ENCODE results near the gene DNER.
"Not testable (repeated sequence)": the region's sequence is repeated elsewhere in the genome, so short reads cannot be mapped to it uniquely, and the experiment has no call there.

The DNER gene

DNA sequence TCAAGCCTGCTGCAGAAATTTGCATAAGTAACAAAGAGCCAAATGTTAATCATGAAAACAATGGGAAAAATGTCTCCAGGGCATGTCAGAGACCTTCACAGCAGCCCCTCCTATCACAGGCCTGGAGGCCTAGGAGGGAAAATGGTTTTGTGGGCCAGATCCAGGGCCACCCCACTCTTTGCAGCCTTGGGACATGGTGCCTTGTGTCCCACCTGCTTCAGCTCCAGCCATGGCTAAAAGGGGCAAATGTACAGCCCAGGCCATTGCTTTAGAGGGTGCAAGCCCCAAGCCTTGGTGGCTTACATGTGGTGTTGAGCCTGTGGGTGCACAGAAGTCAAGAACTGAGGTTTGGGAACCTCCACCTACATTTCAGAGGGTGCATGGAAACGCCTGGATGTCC, 20.5 kb downstream of the DNER start:
- H3K27ac Mint-ChIP-seq; H3K4me1 Mint-ChIP-seq (ENCODE audit: low read depth): not testable (repeated sequence)

GRCh38 chr2:229691631-229692030, 22.7 kb downstream of the DNER start:
- peaks cover 17% of the 10 kb centered on the region for H3K27me3 Mint-ChIP-seq
- no peaks in the 10 kb centered on the region for H3K36me3 Mint-ChIP-seq (ENCODE audit: low read depth)
- H3K9me3 Mint-ChIP-seq, result no peaks in the 10 kb centered on the region
- no peak overlapping the region for H3K27ac Mint-ChIP-seq
- H3K4me1 Mint-ChIP-seq (ENCODE audit: low read depth), result no peaks in the 10 kb centered on the region
- H3K4me3 Mint-ChIP-seq, result no peak overlapping the region

More for the DNA sequence above, 20.5 kb downstream of the DNER start:
- H3K9me3 Mint-ChIP-seq; H3K36me3 Mint-ChIP-seq (ENCODE audit: low read depth); H3K4me3 Mint-ChIP-seq: not testable (repeated sequence)
- peaks cover 13% of the 10 kb centered on the region for H3K27me3 Mint-ChIP-seq

DNA sequence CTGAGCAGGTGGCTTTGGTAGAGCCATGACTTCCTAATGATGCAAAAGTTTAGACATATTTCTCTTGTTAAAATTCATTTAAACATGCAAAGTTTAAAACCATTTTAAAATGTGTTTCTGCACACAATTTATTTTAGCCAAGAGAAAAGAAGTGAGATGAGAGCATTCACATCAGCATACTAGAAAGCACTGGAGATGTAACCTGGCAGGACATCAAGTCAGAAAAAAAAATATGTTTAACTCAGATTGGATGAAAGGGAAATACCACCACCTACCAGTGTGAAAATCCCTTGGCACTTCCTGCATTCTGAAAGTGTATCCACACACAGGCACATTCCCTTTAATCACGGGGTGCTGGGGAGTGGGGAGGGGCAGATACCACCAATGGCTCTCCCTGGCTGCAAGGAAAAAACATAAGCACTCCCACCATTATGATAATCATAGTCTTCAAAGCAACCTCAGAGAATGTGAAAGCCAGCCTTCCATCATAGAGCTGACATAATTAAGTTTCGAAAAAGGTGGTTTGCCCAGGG, 25.0 kb downstream of the DNER start:
- Mint-ChIP-seq H3K36me3 (ENCODE audit: low read depth) (no peaks in the 10 kb centered on the region), H3K4me1 (ENCODE audit: low read depth) (no peaks in the 10 kb centered on the region), H3K9me3 (no peaks in the 10 kb centered on the region), H3K27ac (no peak overlapping the region), H3K4me3 (no peak overlapping the region), H3K27me3 (peaks cover 19% of the 10 kb centered on the region)

- Mint-ChIP-seq H3K4me3 (no peak overlapping the region), H3K4me1 (ENCODE audit: low read depth) (no peaks in the 10 kb centered on the region), H3K36me3 (ENCODE audit: low read depth) (no peaks in the 10 kb centered on the region), H3K27me3 (peaks cover 23% of the 10 kb centered on the region), H3K27ac (no peak overlapping the region), H3K9me3 (no peaks in the 10 kb centered on the region)
Measured at GRCh38 chr2:229688141-229688540, 26.2 kb downstream of the DNER start.

GRCh38 chr2:229686122-229686919, 28.0 kb downstream of the DNER start:
- no peaks in the 10 kb centered on the region for H3K9me3 Mint-ChIP-seq
- no peak overlapping the region for H3K4me3 Mint-ChIP-seq
- H3K4me1 Mint-ChIP-seq (ENCODE audit: low read depth), result no peaks in the 10 kb centered on the region
- no peaks in the 10 kb centered on the region for H3K36me3 Mint-ChIP-seq (ENCODE audit: low read depth)
- no peak overlapping the region for H3K27ac Mint-ChIP-seq
- H3K27me3 Mint-ChIP-seq, result peaks cover 28% of the 10 kb centered on the region

DNA sequence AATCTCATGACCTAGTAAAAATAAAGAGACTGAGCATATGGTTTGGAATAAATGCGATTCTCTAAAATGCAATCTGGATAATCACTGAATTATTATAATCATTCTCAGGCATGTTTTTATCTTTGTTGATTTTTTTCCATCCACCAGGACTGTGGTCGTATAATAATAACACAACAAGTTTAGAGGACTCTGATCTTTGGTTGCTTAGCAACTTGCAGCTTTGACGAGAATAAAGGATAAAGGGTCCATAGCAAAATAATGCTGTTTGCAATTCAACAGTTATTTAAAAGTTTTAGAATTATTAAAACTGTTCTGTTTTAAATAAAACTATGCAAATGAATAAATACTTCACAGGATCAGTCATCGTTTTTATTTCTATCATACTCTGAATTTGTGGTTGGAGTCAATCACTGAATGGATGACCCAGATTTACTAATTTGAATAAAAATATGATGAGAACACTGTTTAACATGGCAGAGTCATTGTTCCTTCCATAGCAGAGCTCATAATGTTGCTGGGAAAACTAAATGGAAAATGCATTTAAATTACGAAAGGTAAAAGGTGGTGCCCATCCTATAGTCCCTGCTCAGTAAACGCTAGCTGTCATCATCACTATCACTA, 29.3 kb downstream of the DNER start:
- Mint-ChIP-seq H3K36me3 (ENCODE audit: low read depth) (no peaks in the 10 kb centered on the region), H3K27me3 (peaks cover 37% of the 10 kb centered on the region), H3K9me3 (no peaks in the 10 kb centered on the region), H3K27ac (no peak overlapping the region), H3K4me3 (no peak overlapping the region), H3K4me1 (ENCODE audit: low read depth) (no peaks in the 10 kb centered on the region)

- no peak overlapping the region for H3K27ac Mint-ChIP-seq
- no peaks in the 10 kb centered on the region for H3K36me3 Mint-ChIP-seq (ENCODE audit: low read depth)
- H3K9me3 Mint-ChIP-seq, result no peaks in the 10 kb centered on the region
- no peaks in the 10 kb centered on the region for H3K4me1 Mint-ChIP-seq (ENCODE audit: low read depth)
- peaks cover 47% of the 10 kb centered on the region for H3K27me3 Mint-ChIP-seq
- H3K4me3 Mint-ChIP-seq, result no peak overlapping the region
Measured at GRCh38 chr2:229679393-229680125, 34.8 kb downstream of the DNER start.

DNA sequence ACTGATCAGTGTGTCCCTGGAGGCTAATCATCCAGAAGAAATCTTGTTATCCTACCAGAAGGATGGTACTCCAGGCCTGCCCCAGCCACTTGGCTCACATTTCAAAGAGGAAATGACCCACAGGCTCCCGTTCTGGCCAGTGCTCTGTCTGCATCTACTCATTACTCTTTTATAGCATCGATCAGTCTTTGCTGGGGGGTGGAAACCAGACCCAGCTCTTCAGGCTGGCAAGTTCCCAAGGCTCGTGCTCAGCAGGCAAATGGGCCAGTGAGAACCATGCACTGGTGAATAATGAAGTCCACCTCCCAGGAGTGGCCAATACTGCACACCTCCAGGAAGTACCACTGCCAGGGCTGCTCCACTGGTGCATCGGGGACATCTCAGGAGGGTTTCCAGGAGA, 38.8 kb downstream of the DNER start:
- Mint-ChIP-seq H3K36me3 (ENCODE audit: low read depth) (no peaks in the 10 kb centered on the region), H3K27ac (no peak overlapping the region), H3K4me3 (no peak overlapping the region), H3K9me3 (no peaks in the 10 kb centered on the region), H3K4me1 (ENCODE audit: low read depth) (no peaks in the 10 kb centered on the region), H3K27me3 (peaks cover 40% of the 10 kb centered on the region)

DNA sequence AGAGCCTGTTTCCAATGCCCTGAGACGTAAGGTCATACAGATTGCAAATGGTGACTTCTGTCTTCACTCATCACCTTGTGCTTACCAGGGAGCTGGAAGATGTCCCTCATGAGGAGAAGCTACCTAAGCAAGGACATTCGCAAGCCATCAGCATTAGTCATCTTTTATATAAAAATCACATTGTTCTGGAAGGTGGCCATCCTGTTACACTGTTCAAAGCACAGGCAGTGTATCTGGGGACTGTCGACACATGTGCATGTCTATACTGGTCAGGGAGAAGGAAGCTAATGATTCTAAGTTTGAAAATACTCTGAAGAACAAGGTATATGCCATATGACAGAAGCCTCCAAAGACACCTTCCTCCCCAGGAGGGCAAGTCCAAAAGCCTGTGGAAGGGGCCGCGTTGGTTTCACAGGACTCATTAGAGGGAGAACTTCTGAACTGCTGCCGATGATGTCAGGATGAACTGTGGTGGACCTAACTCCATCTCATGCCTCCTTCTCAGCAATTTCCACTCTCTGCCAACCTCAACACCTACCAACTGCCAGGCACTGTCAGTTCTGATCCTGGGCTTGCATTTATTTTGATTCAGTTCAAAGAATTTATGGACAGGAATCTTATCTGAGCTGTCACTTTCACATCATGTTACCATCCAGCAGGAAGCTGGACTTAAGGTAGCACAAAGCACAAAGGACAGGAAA, 39.4 kb downstream of the DNER start:
- Mint-ChIP-seq H3K27me3 (peaks cover 36% of the 10 kb centered on the region), H3K4me1 (ENCODE audit: low read depth) (no peaks in the 10 kb centered on the region), H3K4me3 (no peak overlapping the region), H3K27ac (no peak overlapping the region), H3K9me3 (no peaks in the 10 kb centered on the region), H3K36me3 (ENCODE audit: low read depth) (no peaks in the 10 kb centered on the region)

DNA sequence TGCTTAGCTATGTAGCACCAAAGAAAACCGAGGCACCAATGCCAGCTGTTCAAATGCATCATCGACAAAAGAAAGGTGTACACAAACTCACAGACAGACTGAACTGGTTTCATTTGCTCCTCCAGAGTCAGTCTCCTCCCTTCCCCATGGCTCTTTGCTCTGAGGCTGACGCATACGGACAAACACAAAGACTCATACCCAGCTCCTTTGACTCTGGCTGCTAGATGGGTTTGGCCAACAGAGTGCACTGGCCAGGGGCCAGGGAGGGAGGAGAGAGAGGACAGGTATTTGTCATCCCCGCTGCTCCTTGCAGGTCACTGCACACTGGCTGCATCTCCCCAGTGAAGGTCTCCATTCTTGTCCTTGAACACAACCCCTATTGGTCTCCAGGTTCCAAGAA, 40.7 kb downstream of the DNER start:
- H3K4me3 Mint-ChIP-seq, result no peak overlapping the region
- H3K36me3 Mint-ChIP-seq (ENCODE audit: low read depth), result no peaks in the 10 kb centered on the region
- no peaks in the 10 kb centered on the region for H3K4me1 Mint-ChIP-seq (ENCODE audit: low read depth)
- no peaks in the 10 kb centered on the region for H3K9me3 Mint-ChIP-seq
- H3K27ac Mint-ChIP-seq, result no peak overlapping the region
- H3K27me3 Mint-ChIP-seq, result peaks cover 29% of the 10 kb centered on the region

DNA sequence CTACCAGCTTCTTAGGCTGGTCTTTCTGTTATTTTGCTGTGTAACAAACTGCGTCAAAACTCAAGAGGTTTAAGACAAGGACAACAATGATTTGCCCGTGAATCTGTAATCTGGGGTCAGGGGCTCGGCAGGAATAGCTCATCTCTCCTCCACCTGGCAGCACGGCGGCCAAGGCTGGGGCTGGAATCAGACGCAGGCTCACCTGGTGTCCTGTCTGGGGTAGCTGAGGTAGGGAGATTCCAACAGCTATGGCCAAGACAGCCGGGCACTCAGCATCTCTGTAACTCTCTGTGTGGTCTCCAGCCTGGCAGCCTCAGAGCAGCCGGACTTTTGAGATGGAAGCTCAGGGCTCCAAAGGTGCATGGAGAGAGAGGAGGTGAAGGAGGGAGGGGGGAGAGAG, 42.3 kb downstream of the DNER start:
- Mint-ChIP-seq H3K4me1 (ENCODE audit: low read depth) (no peaks in the 10 kb centered on the region), H3K27ac (no peak overlapping the region), H3K9me3 (no peaks in the 10 kb centered on the region), H3K36me3 (ENCODE audit: low read depth) (no peaks in the 10 kb centered on the region), H3K4me3 (no peak overlapping the region), H3K27me3 (peaks cover 12% of the 10 kb centered on the region)

DNA sequence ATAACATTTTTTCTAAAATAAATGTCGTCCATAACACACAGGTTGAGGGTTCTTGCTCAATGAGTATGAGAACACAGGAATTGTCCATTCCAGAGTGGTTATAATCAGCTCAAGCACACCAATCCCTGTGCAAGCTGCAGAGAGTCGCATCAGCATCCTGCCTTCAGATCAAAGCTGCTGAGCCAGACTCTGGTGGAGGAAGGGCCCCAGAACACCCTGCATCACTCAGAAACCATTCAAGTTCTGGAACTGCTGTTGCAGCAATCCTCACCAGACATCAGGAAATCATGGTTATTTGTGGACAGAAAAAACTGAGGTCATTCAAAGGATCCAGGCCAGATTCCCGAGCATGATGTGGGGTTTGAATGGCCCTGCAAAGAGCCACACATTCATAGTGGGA, 44.5 kb downstream of the DNER start:
- peaks cover 8% of the 10 kb centered on the region for H3K27me3 Mint-ChIP-seq
- no peak overlapping the region for H3K27ac Mint-ChIP-seq
- no peak overlapping the region for H3K4me3 Mint-ChIP-seq
- H3K4me1 Mint-ChIP-seq (ENCODE audit: low read depth), result no peaks in the 10 kb centered on the region
- no peaks in the 10 kb centered on the region for H3K9me3 Mint-ChIP-seq
- no peaks in the 10 kb centered on the region for H3K36me3 Mint-ChIP-seq (ENCODE audit: low read depth)

- no peaks in the 10 kb centered on the region for H3K4me1 Mint-ChIP-seq (ENCODE audit: low read depth)
- no peak overlapping the region for H3K4me3 Mint-ChIP-seq
- H3K36me3 Mint-ChIP-seq (ENCODE audit: low read depth), result no peaks in the 10 kb centered on the region
- peaks cover 13% of the 10 kb centered on the region for H3K27me3 Mint-ChIP-seq
- no peaks in the 10 kb centered on the region for H3K9me3 Mint-ChIP-seq
- H3K27ac Mint-ChIP-seq, result no peak overlapping the region
Measured at GRCh38 chr2:229666811-229667210, 47.5 kb downstream of the DNER start.

DNA sequence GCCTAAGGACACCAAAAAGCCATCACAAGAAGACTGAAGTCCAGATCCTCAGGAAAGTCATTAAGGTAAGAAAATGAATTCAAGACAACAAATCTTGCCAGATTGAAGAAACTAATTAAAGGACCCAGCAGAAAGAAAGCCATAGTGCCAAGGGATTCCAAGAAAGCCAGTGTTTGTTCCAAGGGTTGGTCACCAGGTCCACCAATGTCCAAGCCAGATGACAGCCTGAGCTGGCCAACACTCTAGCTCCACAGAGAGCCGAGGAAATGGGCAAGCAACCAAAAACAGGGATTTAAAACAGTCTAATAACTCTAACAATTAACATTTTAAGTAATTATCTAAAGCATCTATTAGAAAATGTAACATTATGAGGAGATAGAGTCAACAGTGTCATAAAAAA, 49.2 kb downstream of the DNER start:
- peaks cover 10% of the 10 kb centered on the region for H3K27me3 Mint-ChIP-seq
- H3K9me3 Mint-ChIP-seq, result no peaks in the 10 kb centered on the region
- H3K4me1 Mint-ChIP-seq (ENCODE audit: low read depth), result no peaks in the 10 kb centered on the region
- no peak overlapping the region for H3K27ac Mint-ChIP-seq
- no peak overlapping the region for H3K4me3 Mint-ChIP-seq
- no peaks in the 10 kb centered on the region for H3K36me3 Mint-ChIP-seq (ENCODE audit: low read depth)

DNA sequence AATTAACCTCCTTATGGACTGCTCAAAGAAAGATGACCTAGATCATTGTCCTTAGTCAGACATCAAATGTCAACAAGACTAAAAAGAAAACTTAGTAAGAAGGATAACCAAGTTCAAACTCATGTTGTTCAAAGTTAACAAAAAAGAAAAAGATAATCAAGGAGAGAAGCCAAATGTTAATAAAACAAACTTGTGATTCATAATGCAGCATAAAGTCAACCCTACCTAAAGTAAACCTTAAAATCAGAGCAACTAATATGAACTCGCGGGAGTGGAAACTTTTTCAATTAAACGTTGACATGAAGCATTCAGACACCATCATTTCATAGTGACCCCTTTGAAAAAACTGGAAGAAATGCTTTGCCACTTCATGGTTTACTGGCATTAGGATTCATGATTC, 52.9 kb downstream of the DNER start:
- peaks cover 12% of the 10 kb centered on the region for H3K27me3 Mint-ChIP-seq
- H3K4me3 Mint-ChIP-seq, result no peak overlapping the region
- no peak overlapping the region for H3K27ac Mint-ChIP-seq
- H3K9me3 Mint-ChIP-seq, result no peaks in the 10 kb centered on the region
- no peaks in the 10 kb centered on the region for H3K36me3 Mint-ChIP-seq (ENCODE audit: low read depth)
- no peaks in the 10 kb centered on the region for H3K4me1 Mint-ChIP-seq (ENCODE audit: low read depth)
